H9 (cell line): ENCODE data around the gene SMIM10L1. TPM values are rescaled to one million over a fixed set of nuclear protein-coding genes. Genes with fewer than 3 reads are reported as not detected.

Experiments used
- DNase-seq: peaks from one replicate; pipeline ENCODE4 v3.0.0-alpha.2; 2017
- H2AFZ ChIP-seq: one replicate; pipeline ENCODE4 v1.6.1; 2013; ENCODE audit warnings: mild to moderate bottlenecking, low read length, control low read depth, moderate library complexity
- H2AK5ac ChIP-seq: 2 replicates; pipeline ENCODE4 v1.6.1; 2013; ENCODE audit warnings: low read length, control low read depth, mixed read lengths; ENCODE audit not compliant: insufficient read length
- H2BK120ac ChIP-seq: one replicate; pipeline ENCODE4 v1.6.1; 2013; ENCODE audit warnings: low read depth, mild to moderate bottlenecking, low read length, control low read depth, inconsistent platforms; ENCODE audit not compliant: poor library complexity, severe bottlenecking
- H2BK12ac ChIP-seq: 2 replicates; pipeline ENCODE4 v1.6.1; 2013; ENCODE audit warnings: low read length, control low read depth, mixed read lengths, low read depth; ENCODE audit not compliant: insufficient read length
- H2BK15ac ChIP-seq: 2 replicates; pipeline ENCODE4 v1.6.1; 2013; ENCODE audit warnings: low read depth, low read length, control low read depth
- H2BK20ac ChIP-seq: one replicate; pipeline ENCODE4 v1.6.1; 2013; ENCODE audit warnings: low read depth, mild to moderate bottlenecking, low read length, control low read depth, inconsistent platforms; ENCODE audit not compliant: poor library complexity, severe bottlenecking
- H2BK5ac ChIP-seq: 2 replicates; pipeline ENCODE4 v1.6.1; 2013; ENCODE audit warnings: low read length, control low read depth, mixed read lengths; ENCODE audit not compliant: insufficient read length
- H3K14ac ChIP-seq: 2 replicates; pipeline ENCODE4 v1.6.1; 2013; ENCODE audit warnings: low read length, control low read depth; ENCODE audit not compliant: insufficient read depth
- H3K18ac ChIP-seq: 2 replicates; pipeline ENCODE4 v1.6.1; 2013; ENCODE audit warnings: low read depth, mild to moderate bottlenecking, mixed read lengths, low read length, control low read depth; ENCODE audit not compliant: insufficient read length
- H3K23ac ChIP-seq: 2 replicates; pipeline ENCODE4 v1.6.1; 2013; ENCODE audit warnings: low read length, control low read depth, mixed read lengths, low read depth; ENCODE audit not compliant: insufficient read length
- H3K23me2 ChIP-seq: 2 replicates; pipeline ENCODE4 v1.6.1; 2013; ENCODE audit warnings: low read depth, mild to moderate bottlenecking, mixed read lengths, low read length, control low read depth; ENCODE audit not compliant: insufficient read length, poor library complexity, severe bottlenecking
- H3K27ac ChIP-seq: 2 replicates; pipeline ENCODE4 v1.5.1; 2013; ENCODE audit warnings: low read length, control low read depth, mixed read lengths, low read depth; ENCODE audit not compliant: insufficient read length
- H3K27me3 ChIP-seq: 2 replicates; pipeline ENCODE4 v1.6.1; 2013; ENCODE audit warnings: low read length, control low read depth, inconsistent platforms; ENCODE audit not compliant: insufficient read depth
- H3K4ac ChIP-seq: 2 replicates; pipeline ENCODE4 v1.6.1; 2013; ENCODE audit warnings: low read depth, mild to moderate bottlenecking, control low read depth, inconsistent platforms, low read length, moderate library complexity
- H3K4me1 ChIP-seq: 2 replicates; pipeline ENCODE4 v1.6.1; 2013; ENCODE audit warnings: low read length, control low read depth, inconsistent platforms; ENCODE audit not compliant: insufficient read depth
- H3K4me2 ChIP-seq: 2 replicates; pipeline ENCODE4 v1.6.1; 2013; ENCODE audit warnings: low read length, control low read depth, mixed read lengths; ENCODE audit not compliant: insufficient read length, insufficient read depth
- H3K56ac ChIP-seq: 2 replicates; pipeline ENCODE4 v1.6.1; 2013; ENCODE audit warnings: low read depth, mild to moderate bottlenecking, mixed read lengths, low read length, control low read depth; ENCODE audit not compliant: insufficient read length
- H3K79me1 ChIP-seq: 2 replicates; pipeline ENCODE4 v1.6.1; 2013; ENCODE audit warnings: low read depth, mild to moderate bottlenecking, moderate library complexity, low read length, control low read depth, inconsistent platforms; ENCODE audit not compliant: insufficient read depth, poor library complexity, severe bottlenecking
- H3K79me2 ChIP-seq: 2 replicates; pipeline ENCODE4 v1.6.1; 2013; ENCODE audit warnings: low read length, control low read depth, inconsistent platforms; ENCODE audit not compliant: insufficient read depth
- H3K9ac ChIP-seq: 2 replicates; pipeline ENCODE4 v1.6.1; 2013; ENCODE audit warnings: low read length, control low read depth, mixed read lengths; ENCODE audit not compliant: insufficient read length; ENCODE audit errors: extremely low read depth
- H3K9me3 ChIP-seq: one replicate; pipeline ENCODE4 v1.6.1; 2013; ENCODE audit warnings: low read depth, low read length, inconsistent platforms; ENCODE audit not compliant: control insufficient read depth
- H3T11ph ChIP-seq: one replicate; pipeline ENCODE4 v1.6.1; 2013; ENCODE audit warnings: mild to moderate bottlenecking, low read length, control low read depth, inconsistent platforms
- H4K20me1 ChIP-seq: one replicate; pipeline ENCODE4 v1.6.1; 2013; ENCODE audit not compliant: control insufficient read depth, insufficient read length, insufficient read depth
- H4K5ac ChIP-seq: 2 replicates; pipeline ENCODE4 v1.6.1; 2013; ENCODE audit warnings: low read depth, mild to moderate bottlenecking, mixed read lengths, low read length, control low read depth; ENCODE audit not compliant: insufficient read length
- H4K8ac ChIP-seq: replicated peaks from 2 replicates; pipeline ENCODE4 v1.6.1; 2013; ENCODE audit warnings: low read length, control low read depth, mixed read lengths, low read depth; ENCODE audit not compliant: insufficient read length
- H4K91ac ChIP-seq: 2 replicates; pipeline ENCODE4 v1.6.1; 2013; ENCODE audit warnings: low read depth, mild to moderate bottlenecking, moderate library complexity, mixed read lengths, low read length, control low read depth; ENCODE audit not compliant: insufficient read length
- H3K27ac Mint-ChIP-seq, 3 experiments: 2 replicates in 2 of 3; 3 replicates in 1 of 3; pipeline ENCODE4 v1.8.0; 2020 to 2021; ENCODE audit warnings: mixed read lengths in 3 of 3, mild to moderate bottlenecking in 1 of 3, moderate library complexity in 1 of 3
- H3K27me3 Mint-ChIP-seq: 2 replicates; pipeline ENCODE4 v1.8.0; 2021; ENCODE audit warnings: low read depth, mild to moderate bottlenecking, moderate library complexity, mixed read lengths
- H3K36me3 Mint-ChIP-seq, 3 experiments: 2 replicates in 2 of 3; 3 replicates in 1 of 3; pipeline ENCODE4 v1.8.0; 2020 to 2021; ENCODE audit warnings: low read depth in 3 of 3, mixed read lengths in 3 of 3; ENCODE audit not compliant: insufficient read depth in 1 of 3
- H3K4me1 Mint-ChIP-seq, 2 experiments: 2 replicates each; pipeline ENCODE4 v1.8.0; 2020; ENCODE audit warnings: mixed read lengths in 2 of 2
- H3K4me3 Mint-ChIP-seq, 2 experiments: 2 replicates in 1 of 2; 3 replicates in 1 of 2; pipeline ENCODE4 v1.8.0; 2020 to 2021; ENCODE audit warnings: mild to moderate bottlenecking in 2 of 2, mixed read lengths in 2 of 2, moderate library complexity in 1 of 2
- H3K9me3 Mint-ChIP-seq, 2 experiments: 2 replicates in 1 of 2; 3 replicates in 1 of 2; pipeline ENCODE4 v1.8.0; 2020; ENCODE audit warnings: mild to moderate bottlenecking in 2 of 2, mixed read lengths in 2 of 2, moderate library complexity in 1 of 2
- total RNA-seq: library from RNA; stranded (reverse); gene quantifications from 2 replicates; pipeline ENCODE4 v1.2.1, GENCODE V29; 2021
- TF ChIP-seq, protein P1 (sequence below): fragments of 200-600 bp; sonication (generic); conservative IDR thresholded peaks from 3 replicates; pipeline ENCODE4 v1.8.0; 2021; ENCODE audit warnings: antibody characterized with exemption, mild to moderate bottlenecking

The SMIM10L1 gene
- total RNA-seq, 1 experiment from 2014 or later = 12.2 TPM

DNA sequence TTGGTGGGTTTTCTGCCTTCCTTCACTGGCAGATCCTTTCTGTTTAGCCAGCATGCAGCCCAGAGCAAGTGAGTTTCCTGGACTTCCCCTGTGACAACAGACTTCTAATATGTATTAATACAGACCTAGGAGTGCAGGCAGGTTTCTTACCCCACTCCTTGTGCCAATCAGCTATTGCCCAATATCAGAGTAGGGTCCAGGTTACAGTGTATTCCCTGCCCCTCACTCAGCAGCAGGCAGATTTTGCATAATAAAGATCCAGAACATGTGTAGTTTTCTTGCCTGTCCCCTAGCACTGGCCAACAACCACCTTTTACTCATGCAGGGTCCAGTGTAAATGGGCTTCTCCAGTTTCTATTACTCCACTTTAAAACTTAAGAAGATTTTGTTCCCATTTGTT is 4.7 kb upstream of the SMIM10L1 start:
- no peak for DNase-seq
- TF ChIP-seq, protein P1, sequence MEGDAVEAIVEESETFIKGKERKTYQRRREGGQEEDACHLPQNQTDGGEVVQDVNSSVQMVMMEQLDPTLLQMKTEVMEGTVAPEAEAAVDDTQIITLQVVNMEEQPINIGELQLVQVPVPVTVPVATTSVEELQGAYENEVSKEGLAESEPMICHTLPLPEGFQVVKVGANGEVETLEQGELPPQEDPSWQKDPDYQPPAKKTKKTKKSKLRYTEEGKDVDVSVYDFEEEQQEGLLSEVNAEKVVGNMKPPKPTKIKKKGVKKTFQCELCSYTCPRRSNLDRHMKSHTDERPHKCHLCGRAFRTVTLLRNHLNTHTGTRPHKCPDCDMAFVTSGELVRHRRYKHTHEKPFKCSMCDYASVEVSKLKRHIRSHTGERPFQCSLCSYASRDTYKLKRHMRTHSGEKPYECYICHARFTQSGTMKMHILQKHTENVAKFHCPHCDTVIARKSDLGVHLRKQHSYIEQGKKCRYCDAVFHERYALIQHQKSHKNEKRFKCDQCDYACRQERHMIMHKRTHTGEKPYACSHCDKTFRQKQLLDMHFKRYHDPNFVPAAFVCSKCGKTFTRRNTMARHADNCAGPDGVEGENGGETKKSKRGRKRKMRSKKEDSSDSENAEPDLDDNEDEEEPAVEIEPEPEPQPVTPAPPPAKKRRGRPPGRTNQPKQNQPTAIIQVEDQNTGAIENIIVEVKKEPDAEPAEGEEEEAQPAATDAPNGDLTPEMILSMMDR = no peak
- no peak overlapping the region for H3K18ac ChIP-seq
- H4K5ac ChIP-seq = no peak overlapping the region
- no peak overlapping the region for H3K56ac ChIP-seq
- H3K79me1 ChIP-seq = peaks cover 8% of the 10 kb centered on the region
- H3K27ac ChIP-seq = no peak overlapping the region
- H2BK20ac ChIP-seq = no peak overlapping the region
- no peak overlapping the region for H2AK5ac ChIP-seq
- H3K4me2 ChIP-seq = no peak overlapping the region
- no peak overlapping the region; the same call in 1 of the 2 replicates for H2BK15ac ChIP-seq
- no peaks in the 10 kb centered on the region for H3K9me3 Mint-ChIP-seq
- H3K4me3 Mint-ChIP-seq = no peak overlapping the region
- H3K9me3 ChIP-seq = no peaks in the 10 kb centered on the region
- no peak overlapping the region for H4K91ac ChIP-seq
- H3K4me1 Mint-ChIP-seq = peaks cover 25 to 28% of the 10 kb centered on the region in 2 experiments
- H3K27me3 Mint-ChIP-seq = no peaks in the 10 kb centered on the region
- peak overlapping the region; percentile 25 to 83 (median 59); a peak in 4 of 7 replicates for H3K27ac Mint-ChIP-seq
- peak overlapping the region; percentile 47 for H3K9ac ChIP-seq
- no peak overlapping the region for H2BK5ac ChIP-seq
- no peak overlapping the region for H3K4ac ChIP-seq
- no peaks in the 10 kb centered on the region for H3K23me2 ChIP-seq
- no peak overlapping the region for H2BK12ac ChIP-seq
- peaks cover 2% of the 10 kb centered on the region; the same call in 1 of the 2 replicates for H3K4me1 ChIP-seq
- no peak overlapping the region for H3K23ac ChIP-seq
- no peak overlapping the region for H2AFZ ChIP-seq
- H3K79me2 ChIP-seq = peaks cover 31% of the 10 kb centered on the region
- peaks cover 22 to 44% (median 41%) of the 10 kb centered on the region in 3 experiments; a peak in 6 of 7 replicates for H3K36me3 Mint-ChIP-seq
- H4K20me1 ChIP-seq = no peaks in the 10 kb centered on the region
- no peak overlapping the region for H2BK120ac ChIP-seq
- no peak overlapping the region for H3K14ac ChIP-seq
- H4K8ac ChIP-seq = no peak overlapping the region
- no peaks in the 10 kb centered on the region for H3K27me3 ChIP-seq
- no peak overlapping the region for H3T11ph ChIP-seq
